ENCODE measurements around the gene CCDC175. TPM values are rescaled to one million over a fixed set of nuclear protein-coding genes. Genes with fewer than 3 reads are reported as not detected.

Gene CCDC175
- total RNA-seq, 1 donor from 2014 or later, result 0.24 TPM

DNA sequence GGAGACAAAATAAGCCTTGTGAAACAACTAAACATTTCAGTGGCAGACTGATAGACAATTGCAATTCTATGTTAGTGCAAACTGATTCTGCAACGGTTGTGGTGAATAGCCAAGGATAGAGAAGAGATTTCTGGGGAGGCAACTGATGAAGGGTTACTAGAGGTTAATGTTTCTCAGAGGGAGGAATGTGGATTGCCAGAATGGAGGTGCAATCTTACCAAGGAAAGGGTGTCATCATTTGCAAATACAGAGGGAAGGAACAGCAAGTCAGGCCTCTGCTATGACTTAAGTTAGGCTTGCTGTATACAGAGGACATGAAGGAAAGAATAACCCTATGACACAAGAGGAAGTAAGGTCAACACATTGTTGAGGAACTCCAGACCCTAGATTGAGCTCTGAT, 35.8 kb downstream of the CCDC175 start:
- no peaks in the 10 kb centered on the region for H3K27me3 ChIP-seq
- Mint-ChIP-seq H3K4me3 (no peak overlapping the region), H3K9me3 (no peaks in the 10 kb centered on the region), H3K36me3 (no peaks in the 10 kb centered on the region), H3K27ac (no peak overlapping the region), H3K27me3 (ENCODE audit: insufficient read depth, low read depth) (no peaks in the 10 kb centered on the region), H3K4me1 (peaks cover 7% of the 10 kb centered on the region)
- H3F3A ChIP-seq (ENCODE audit: low read depth), result no peaks in the 10 kb centered on the region
- H3K4me2 ChIP-seq, result no peak overlapping the region
- H3K4me1 ChIP-seq, result peaks cover 12% of the 10 kb centered on the region
- H3K36me3 ChIP-seq, result no peaks in the 10 kb centered on the region
- no peaks in the 10 kb centered on the region for H3K9me3 ChIP-seq (ENCODE audit: low read depth)
- no peak overlapping the region for H3K27ac ChIP-seq
- H4K20me1 ChIP-seq (ENCODE audit: low read depth), result no peaks in the 10 kb centered on the region
- H3K9ac ChIP-seq, result no peak overlapping the region
- no peaks in the 10 kb centered on the region for H3K79me2 ChIP-seq (ENCODE audit: low read depth)
- no peak overlapping the region for H2AFZ ChIP-seq (replicated peaks)
- H3K4me3 ChIP-seq, result no peak overlapping the region
- TF ChIP-seq, protein P1, sequence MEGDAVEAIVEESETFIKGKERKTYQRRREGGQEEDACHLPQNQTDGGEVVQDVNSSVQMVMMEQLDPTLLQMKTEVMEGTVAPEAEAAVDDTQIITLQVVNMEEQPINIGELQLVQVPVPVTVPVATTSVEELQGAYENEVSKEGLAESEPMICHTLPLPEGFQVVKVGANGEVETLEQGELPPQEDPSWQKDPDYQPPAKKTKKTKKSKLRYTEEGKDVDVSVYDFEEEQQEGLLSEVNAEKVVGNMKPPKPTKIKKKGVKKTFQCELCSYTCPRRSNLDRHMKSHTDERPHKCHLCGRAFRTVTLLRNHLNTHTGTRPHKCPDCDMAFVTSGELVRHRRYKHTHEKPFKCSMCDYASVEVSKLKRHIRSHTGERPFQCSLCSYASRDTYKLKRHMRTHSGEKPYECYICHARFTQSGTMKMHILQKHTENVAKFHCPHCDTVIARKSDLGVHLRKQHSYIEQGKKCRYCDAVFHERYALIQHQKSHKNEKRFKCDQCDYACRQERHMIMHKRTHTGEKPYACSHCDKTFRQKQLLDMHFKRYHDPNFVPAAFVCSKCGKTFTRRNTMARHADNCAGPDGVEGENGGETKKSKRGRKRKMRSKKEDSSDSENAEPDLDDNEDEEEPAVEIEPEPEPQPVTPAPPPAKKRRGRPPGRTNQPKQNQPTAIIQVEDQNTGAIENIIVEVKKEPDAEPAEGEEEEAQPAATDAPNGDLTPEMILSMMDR (IDR thresholded peaks at IDR 0.05), result no peak
- no peak for TF ChIP-seq EZH2 (IDR thresholded peaks at IDR 0.05)
- no peak for TF ChIP-seq EZH2phosphoT487 (IDR thresholded peaks at IDR 0.05)
- no peak for DNase-seq (ENCODE audit: low spot score)

DNA sequence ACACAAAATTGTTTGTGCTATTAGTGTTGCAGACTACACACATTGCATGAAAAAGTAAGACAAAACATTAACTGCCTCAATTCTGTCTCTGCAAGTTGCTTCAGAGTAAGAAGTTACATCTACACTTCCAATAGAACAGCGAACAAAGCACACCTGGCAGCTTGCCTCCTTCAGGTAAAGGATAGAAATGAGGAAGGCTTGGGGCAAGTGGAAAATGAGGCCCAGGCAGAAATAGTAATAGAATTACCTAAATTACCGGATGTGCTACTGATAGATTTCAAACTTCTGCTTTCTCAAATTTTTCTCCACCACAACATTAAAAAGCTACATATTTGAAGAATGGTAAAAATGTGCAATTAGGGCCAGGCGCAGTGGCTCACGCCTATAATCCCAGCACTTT, 37.7 kb downstream of the CCDC175 start:
- Histone ChIP-seq H4K20me1 (ENCODE audit: low read depth) (no peaks in the 10 kb centered on the region), H3K4me1 (no peaks in the 10 kb centered on the region), H3K4me2 (no peak overlapping the region), H3K4me3 (no peak overlapping the region), H3K36me3 (no peaks in the 10 kb centered on the region), H3K9me3 (ENCODE audit: low read depth) (no peaks in the 10 kb centered on the region), H3F3A (ENCODE audit: low read depth) (no peaks in the 10 kb centered on the region), H2AFZ (replicated peaks) (no peak overlapping the region), H3K9ac (no peak overlapping the region), H3K27ac (no peak overlapping the region), H3K79me2 (ENCODE audit: low read depth) (no peaks in the 10 kb centered on the region), H3K27me3 (no peaks in the 10 kb centered on the region)
- Mint-ChIP-seq H3K4me1 (peaks cover 6% of the 10 kb centered on the region), H3K36me3 (no peaks in the 10 kb centered on the region), H3K27me3 (ENCODE audit: insufficient read depth, low read depth) (peaks cover 2% of the 10 kb centered on the region), H3K4me3 (no peak overlapping the region), H3K27ac (no peak overlapping the region), H3K9me3 (no peaks in the 10 kb centered on the region)
- no peak for DNase-seq (ENCODE audit: low spot score)
- TF ChIP-seq EZH2 (IDR thresholded peaks at IDR 0.05) (no peak), EZH2phosphoT487 (IDR thresholded peaks at IDR 0.05) (no peak)
- TF ChIP-seq, protein P1 (IDR thresholded peaks at IDR 0.05), result no peak

DNA sequence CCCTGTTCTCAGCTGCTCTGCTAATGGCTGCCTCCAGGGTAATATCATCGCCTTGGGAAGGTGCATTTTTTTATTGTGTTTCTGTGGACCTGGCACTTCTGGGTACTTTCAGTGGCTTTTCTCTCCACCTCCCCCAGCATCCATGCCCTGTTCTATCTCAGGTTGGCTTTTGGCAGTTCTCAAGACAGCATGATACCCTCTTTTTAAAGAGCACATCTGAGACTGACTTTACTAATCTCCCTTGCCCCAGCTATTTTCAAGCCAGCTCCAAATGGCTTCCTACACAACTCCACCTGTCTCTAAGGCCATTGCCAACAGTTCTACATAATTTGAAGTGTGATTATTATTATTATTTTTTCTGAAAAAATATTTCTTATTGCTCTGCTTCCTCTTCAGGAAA, 39.1 kb downstream of the CCDC175 start:
- Histone ChIP-seq H3K9ac (no peak overlapping the region), H4K20me1 (ENCODE audit: low read depth) (no peaks in the 10 kb centered on the region), H3K4me2 (no peak overlapping the region), H3K9me3 (ENCODE audit: low read depth) (no peaks in the 10 kb centered on the region), H3K79me2 (ENCODE audit: low read depth) (no peaks in the 10 kb centered on the region), H3K4me1 (no peaks in the 10 kb centered on the region), H3K36me3 (no peaks in the 10 kb centered on the region), H3K27ac (no peak overlapping the region), H3F3A (ENCODE audit: low read depth) (no peaks in the 10 kb centered on the region), H2AFZ (replicated peaks) (no peak overlapping the region), H3K4me3 (no peak overlapping the region), H3K27me3 (no peaks in the 10 kb centered on the region)
- Mint-ChIP-seq H3K27me3 (ENCODE audit: insufficient read depth, low read depth) (peaks cover 3% of the 10 kb centered on the region), H3K9me3 (no peaks in the 10 kb centered on the region), H3K4me1 (peaks cover 4% of the 10 kb centered on the region), H3K36me3 (no peaks in the 10 kb centered on the region), H3K27ac (no peak overlapping the region), H3K4me3 (no peak overlapping the region)
- TF ChIP-seq, protein P1 (IDR thresholded peaks at IDR 0.05), result no peak
- TF ChIP-seq EZH2 (IDR thresholded peaks at IDR 0.05) (no peak), EZH2phosphoT487 (IDR thresholded peaks at IDR 0.05) (no peak)
- DNase-seq (ENCODE audit: low spot score), result no peak

Data from neural progenitor cell (in vitro differentiated cells).